GM19328 (cell line): ENCODE measurements around the gene TAGLN.
"Not testable (repeated sequence)": the region's sequence is repeated elsewhere in the genome, so short reads cannot be mapped to it uniquely, and the experiment has no call there.

Experiments used
- ATAC-seq: cut with Tn5 transposase; IDR thresholded peaks from one replicate; pipeline ENCODE4 v1.9.1; 2021; ENCODE audit warnings: mild to moderate bottlenecking, moderate library complexity; ENCODE audit not compliant: unreplicated experiment

The TAGLN gene

DNA sequence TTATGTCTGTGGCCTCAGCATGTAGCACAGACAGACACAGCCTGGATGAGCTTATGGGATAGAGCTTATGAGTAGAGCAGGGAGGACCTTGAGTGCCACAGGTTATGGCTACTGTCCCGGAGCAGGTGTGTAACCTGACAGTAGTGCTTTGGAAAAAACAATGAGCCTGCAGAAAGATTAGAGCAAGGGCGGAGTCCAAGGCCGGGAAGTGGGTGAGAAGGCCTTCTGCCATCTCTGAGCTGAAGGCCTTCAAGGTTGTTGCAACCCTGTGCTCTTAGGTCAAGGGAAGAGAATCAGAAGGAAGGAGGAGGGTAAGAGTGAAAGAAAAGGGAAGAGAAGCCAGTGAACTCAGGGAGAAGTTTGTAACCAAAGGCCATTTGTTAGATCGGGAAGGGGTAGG, 3.9 kb upstream of the TAGLN start:
- ATAC-seq = no peak

DNA sequence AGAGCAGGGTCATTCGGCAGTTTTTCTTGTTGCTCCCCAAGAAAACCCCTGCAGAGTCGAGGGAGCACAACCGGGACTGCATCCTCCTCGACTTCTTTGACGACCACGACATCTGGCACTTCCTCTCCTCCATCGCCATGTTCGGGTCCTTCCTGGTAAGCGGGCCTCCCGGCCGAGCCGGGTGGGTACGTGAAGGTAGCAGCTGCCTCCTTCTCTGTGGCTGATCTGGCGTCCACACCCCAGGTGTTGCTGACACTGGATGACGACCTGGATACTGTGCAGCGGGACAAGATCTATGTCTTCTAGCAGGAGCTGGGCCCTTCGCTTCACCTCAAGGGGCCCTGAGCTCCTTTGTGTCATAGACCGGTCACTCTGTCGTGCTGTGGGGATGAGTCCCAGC, 3.4 kb upstream of the TAGLN start:
- no peak for ATAC-seq

DNA sequence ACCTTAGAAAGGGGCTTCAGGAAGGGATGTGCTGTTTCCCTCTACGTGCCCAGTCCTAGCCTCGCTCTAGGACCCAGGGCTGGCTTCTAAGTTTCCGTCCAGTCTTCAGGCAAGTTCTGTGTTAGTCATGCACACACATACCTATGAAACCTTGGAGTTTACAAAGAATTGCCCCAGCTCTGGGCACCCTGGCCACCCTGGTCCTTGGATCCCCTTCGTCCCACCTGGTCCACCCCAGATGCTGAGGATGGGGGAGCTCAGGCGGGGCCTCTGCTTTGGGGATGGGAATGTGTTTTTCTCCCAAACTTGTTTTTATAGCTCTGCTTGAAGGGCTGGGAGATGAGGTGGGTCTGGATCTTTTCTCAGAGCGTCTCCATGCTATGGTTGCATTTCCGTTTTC, 2.2 kb upstream of the TAGLN start:
- ATAC-seq = no peak

DNA sequence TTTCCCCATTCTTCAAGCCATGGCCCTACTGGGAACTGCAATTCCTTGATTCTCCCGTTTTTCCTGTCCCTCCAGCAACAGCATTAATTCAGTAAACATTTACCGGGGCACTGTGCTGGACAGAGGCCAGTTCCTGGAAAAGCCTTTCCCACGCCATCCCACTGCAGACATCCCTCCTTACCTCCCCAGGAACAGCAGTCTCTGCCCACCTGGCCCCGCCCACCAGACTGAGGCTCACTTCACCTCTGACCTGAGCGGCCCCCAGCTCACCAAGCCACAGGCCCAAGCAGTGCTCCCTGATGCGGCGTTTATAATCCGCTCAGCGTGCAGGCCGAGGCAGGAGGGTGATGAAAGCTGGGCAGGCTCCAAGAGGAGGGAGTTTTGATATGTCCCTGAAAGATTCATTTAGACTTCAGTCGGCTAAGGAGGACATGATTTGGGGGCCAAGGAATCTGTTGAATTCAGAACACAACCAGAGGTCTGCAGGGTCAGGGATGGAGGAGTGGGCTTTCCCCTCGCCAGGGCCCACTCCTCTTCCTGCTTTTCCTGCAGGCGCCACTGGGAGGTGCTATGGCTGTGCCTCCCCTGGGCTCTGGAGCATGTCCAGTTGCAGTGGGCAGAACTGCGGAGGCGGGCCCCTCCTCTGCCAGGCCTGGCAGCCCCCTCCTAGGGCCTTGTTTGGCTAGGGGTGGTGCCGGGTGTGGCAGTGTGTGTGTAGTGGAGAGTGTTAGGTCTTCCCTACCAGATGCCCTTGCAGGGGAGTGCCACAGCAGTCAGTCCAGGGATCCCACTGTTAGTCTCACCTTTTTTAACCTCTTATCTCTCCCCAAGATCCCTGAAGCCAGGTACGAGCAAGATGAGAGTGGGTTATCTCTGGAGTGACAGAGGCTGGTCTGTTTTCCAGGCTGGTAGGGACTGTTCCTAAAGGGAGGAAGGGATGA, 1.4 kb upstream of the TAGLN start:
- no peak for ATAC-seq

DNA sequence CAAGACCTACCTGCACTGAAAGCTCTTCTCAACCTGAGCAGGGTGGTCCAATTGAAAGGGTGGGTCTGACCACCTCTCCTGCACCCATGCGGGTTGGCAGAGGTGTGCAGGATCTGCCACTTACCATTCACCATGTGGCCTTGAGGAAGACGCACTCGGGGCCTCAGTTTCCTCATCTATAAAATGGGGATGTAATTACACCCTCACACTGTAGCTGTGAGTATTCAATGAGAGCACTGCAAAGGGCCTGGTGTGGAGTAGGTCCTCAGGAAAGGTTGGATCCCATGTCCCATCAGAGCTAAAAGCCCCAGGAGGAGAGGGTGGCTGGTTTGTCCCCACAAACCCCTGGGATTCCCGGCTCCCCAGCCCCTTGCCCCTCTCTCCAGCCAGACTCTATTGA, 557 bp upstream of the TAGLN start:
- ATAC-seq = no peak

DNA sequence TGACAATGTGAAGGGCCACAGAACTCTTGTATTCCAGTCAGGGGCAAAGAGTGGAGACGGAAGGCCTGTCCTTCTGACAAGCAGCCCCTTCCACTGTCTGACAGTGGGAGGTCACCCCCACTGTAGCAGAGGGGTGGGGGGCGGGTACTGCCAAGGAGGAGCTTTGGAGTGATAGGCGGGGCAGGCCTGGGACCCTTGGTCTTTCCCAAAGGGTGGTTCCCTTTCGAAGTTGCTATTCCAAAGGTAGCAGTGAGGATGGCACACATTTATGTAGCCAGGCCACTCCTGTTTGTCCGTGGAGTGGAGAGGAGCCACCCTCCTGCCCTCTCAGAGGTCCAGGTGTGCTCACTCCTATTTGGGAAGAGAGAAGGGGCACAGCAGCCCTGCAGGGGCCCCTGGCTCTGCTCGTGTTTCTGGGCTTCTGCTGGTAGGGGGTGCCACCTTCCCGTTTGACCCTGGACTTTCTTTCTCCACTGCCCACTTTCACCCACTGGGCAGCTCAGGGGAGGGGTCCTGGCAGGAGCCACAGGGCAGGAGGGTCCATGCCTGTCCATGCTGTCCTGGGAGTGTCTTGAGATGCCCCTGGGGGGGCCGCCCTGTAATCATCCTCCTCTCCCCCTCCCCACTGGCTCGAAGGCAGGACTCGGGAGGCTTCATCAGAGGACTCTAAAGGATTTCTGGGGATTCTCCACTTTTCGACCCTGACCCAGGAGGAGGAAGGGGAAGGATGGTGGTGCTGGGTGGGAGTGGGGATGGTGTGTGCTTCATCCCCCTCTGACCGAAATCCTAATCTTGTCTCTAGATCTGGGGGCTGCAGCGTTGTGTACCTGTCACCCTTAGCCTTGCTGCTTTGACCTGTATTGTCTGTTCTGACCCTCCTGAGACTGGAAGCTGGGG, 994 bp downstream of the TAGLN start:
- ATAC-seq = no peak

DNA sequence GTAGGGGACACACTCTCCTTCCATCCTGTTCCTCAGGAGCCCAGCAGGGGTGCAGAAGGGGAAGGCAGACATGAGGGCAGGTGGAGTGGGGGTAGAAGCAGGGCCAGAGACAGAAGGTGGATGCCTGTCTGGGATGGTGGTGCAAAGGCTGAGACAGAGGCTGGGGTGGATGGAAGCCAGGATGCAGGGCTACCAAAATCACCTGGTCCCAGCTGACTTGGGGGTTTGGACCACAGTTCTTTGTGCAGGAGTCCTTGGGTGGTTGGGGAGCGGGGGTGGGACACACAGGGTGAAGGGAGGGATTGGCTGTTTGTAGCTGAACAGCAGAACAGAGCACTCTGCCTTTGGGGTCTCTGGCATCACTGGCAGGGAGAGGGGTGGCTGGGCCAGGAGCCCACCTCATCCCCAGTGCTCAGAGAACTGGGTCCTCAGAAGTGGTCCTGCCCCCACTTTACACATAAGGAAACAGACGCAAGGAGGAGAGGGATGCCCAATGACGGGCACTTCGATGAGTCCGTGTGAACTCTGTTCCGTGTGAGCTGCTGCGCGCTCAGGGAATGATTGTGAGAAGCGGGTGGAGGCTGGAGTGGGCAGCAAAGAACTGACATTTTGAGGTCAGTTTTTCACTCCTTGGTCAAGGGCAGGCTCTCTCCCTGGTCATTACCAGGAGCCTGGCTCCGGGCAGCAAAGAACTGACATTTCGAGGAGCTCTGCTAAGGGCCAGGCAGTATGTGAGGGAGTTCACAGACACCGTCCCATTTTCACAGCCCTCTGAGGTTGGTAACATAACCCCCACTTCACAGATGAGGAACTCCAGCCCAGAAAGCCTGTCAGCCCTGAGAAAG, 1.9 kb downstream of the TAGLN start:
- ATAC-seq = no peak

DNA sequence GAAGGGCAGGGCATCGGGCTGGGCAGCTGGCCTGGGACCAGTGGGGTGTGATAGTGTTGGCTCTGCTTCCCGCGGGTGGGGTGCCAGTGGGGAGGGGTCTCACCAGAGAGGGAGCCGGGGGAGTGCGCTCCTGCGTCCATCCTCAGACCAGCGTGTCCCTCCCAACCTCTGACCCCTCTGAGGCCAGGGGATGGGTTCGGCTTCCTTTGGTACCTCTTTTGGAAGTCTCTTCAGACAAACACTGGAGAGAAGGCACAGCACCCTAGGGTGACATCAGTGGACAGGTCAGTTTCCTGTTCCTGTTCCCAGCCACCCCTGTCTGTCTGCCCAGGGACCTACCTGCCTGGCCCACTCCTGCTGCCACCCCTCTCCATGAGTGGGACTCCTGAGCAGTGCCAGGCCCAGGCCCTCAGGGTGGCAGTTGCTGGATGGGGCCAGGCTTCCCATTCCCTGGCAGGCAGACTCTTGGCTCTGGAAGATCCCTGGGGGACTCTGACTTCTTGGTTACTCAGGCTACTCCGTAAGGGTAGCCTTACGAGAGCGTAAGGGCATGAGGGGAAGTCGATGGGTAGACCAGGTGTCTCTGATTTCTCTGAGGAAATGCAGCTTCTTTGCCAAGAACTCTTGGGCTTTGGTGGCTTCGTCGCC, 2.6 kb downstream of the TAGLN start:
- no peak for ATAC-seq

DNA sequence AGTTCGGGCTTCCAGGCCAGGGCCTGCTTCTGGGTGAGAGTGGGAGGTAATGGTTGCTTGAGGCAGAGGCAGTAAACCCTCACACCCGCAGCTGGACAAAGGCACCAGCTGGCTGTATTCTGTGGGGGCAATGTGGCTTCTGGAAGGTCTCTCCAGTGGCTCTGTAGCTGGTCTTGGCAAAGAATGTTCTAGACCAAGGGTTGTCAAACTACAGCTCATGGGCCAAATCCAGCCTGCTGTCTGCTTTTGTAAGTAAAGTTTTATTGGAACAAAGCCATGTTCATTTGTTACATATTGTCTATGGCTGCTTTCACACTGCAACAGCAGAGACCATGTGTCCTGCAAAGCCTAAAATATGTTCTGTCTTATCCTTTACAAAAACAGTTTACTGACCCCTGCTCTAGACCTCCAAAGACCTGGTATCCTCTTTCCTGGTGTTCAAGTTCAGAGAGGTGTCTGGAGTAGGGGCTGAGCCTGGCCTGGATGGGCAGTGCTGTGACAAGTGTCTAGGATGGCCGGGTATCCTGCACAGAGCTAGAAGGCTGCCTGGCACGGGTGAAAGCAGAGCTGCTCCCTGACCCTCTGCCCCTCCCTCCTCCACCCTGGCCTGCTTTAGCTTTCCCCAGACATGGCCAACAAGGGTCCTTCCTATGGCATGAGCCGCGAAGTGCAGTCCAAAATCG, 3.4 kb downstream of the TAGLN start:
- no peak for ATAC-seq

DNA sequence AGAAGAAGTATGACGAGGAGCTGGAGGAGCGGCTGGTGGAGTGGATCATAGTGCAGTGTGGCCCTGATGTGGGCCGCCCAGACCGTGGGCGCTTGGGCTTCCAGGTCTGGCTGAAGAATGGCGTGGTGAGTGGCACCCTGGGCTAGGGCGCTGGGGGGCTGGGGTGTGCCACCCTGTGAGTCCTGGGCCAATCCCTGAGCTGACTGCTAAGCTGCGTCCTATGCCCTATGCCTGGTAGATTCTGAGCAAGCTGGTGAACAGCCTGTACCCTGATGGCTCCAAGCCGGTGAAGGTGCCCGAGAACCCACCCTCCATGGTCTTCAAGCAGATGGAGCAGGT, 3.9 kb downstream of the TAGLN start:
- ATAC-seq = no peak

DNA sequence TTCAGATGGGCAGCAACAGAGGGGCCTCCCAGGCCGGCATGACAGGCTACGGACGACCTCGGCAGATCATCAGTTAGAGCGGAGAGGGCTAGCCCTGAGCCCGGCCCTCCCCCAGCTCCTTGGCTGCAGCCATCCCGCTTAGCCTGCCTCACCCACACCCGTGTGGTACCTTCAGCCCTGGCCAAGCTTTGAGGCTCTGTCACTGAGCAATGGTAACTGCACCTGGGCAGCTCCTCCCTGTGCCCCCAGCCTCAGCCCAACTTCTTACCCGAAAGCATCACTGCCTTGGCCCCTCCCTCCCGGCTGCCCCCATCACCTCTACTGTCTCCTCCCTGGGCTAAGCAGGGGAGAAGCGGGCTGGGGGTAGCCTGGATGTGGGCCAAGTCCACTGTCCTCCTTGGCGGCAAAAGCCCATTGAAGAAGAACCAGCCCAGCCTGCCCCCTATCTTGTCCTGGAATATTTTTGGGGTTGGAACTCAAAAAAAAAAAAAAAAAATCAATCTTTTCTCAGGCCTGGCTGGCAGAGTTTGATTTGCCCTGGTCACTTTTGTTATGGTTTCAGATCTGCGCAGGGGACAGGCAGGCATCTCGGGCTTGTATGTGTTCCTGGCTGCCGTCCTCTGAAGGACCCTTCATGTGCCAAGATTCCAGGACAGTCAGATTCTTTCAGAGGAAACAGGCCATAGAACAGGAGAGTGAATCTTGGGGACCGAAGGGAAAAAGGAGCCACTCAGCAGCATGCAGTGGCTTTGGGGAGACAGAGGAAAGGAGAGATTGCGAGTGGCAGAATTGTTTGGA, 5.3 kb downstream of the TAGLN start:
- ATAC-seq = no peak

DNA sequence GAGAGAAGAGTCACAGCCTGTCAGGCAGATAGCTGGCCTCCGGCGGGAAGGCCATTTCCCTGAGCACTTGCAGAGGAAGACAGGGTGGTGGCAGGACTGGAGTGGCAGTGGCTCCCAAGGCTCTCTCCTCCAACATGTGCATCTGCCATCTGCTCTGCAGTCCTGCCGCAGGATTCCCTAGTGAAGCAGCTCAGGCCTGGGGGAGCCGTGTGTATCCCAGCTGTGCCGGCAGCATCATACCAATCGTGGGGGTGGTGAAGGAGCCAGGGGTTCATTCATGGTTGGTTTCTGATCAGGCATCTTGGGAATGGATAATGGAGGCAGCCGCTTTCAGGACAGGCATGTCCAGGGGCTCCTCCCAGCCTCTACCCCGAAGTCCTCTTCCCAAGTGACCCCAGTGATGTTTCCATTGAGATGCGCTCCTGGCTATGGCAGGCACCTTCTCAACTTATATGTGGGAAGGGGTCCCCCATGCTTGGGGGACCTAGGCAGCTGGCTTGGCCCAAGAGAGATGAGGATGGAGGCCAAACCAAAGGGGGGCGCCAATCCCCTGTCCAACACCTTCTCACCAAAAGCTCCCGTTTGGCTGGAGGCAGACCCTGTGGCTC, 6.1 kb downstream of the TAGLN start:
- ATAC-seq = no peak

DNA sequence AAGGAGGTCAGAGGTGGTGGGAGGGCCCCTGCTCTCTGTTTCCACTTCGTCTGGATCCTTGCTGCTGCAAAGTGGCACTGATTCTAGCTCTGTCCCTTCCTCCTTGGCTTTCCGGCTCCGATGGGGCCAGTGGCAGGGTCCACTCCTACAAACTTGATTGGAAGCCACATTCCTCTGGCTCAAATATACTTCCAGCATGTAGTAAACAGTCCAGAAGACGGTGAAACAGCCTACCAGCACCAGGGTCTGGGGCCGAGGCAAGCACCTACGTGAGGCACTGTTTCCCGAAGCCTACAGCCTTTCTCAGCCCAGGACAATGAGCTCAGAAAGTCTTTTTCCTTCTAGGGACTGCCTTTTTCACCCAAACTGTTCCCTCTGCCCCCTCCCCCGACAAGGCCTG, 6.9 kb downstream of the TAGLN start:
- not testable (repeated sequence) for ATAC-seq

DNA sequence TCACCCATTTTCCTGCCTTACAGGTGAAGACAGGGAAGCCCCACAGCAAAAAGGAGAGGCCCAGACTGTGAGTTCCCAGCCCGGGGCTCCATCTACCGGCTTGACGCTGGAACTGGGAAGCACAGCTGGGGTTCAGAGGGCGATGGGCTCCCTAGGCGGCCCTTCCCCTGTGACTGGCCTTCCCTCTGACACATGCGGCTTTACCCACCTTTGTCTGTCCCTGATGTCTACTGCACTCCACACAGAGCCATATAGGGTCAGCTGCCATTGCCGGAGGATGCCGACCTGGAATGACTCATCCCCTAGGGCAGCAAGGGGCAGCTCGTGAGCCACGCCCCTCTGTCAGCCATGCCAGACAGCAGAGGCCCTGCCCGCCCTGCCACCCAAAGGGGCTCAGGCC, 7.7 kb downstream of the TAGLN start:
- ATAC-seq = not testable (repeated sequence)

DNA sequence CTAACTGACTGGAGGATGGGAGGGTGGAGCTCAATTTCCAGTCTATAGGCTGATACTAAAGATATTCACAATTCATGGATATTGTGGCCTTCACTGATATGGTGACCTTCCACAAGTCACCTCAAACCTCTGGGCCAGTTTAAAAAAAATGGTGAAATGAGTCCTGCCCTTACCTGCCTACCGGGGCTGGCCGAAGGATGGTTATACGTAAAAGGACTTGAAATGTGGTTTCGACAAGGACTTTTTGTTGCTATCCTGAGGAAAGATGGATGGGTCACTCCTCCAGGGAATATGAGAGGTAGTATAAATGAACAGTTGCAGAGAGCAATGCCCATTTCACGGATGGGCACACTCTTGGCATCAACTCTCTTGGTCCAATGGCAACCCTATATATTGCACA, 8.3 kb downstream of the TAGLN start:
- not testable (repeated sequence) for ATAC-seq

DNA sequence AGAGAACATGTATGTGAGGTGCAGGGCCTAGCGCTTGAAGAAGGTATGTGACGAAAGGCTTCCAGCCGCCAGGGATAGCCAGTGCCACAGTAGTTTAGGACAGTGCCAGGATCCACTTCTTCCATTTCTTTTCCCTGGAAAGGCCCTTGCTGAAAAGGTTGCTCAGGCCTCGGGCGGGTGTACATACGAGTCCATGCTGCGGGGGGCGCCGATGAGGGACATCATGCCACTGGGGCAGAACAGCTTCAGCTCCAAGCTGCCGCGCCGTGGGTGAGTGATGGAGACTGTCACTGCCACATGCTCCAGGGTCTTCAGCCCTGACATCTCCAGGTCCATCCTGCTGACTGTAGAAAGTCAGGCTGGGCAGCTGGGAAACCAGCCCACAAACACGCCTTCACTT, 9.5 kb downstream of the TAGLN start:
- ATAC-seq = not testable (repeated sequence)

DNA sequence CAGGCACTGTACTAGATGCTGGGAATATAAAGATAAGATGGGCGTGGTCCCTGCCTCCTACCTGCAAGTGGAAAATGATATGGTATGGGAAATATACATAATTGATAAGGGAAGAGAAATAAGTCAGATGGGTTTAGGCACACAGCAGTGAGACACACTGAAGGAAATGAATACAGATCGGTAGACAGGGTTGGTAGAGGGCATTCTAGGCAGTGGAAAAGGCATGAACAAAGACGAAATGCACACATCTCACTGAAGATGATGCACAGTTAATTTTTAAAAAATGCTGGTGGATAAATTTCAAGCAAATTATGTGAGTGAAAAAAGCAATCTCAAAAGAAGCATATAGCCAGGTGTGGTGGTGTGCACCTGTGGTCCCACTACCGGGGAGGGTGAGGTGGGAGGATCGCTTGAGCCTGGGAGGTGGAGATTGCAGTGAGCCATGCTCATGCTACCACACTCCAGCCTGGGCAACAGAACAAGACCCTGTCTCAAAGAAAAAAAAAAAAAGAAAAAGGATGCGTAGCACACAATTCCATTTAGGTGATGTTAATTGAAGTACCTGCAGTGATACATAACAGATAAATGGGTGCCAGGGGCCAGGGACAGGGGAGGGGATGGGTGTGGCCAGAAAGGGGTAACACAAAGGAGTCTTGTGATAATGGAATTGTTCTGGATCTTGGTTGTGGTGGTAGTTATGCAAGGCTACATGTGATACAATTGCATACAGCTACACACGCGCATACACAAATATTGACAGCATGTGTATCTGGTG, 10.4 kb downstream of the TAGLN start:
- ATAC-seq = not testable (repeated sequence)

DNA sequence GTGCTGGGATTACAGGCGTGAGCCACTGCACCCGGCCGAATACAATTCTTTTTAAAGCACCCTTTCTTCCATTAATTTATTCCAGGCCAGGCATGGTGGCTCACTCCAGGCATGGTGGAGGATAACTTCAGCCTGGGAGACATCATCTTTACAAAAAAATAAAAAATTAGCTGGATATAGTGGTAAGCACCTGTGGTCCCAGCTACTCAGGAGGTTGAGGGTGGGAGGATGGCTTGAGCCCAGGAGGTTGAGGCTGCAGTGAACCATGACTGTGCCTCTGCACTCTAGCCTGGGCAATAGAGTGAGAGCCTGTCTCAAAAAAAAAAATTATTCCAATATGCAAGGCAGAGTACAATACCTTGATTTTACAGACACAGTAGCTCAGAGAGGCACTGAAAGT, 11.4 kb downstream of the TAGLN start:
- no peak for ATAC-seq
